Measurements from ENCODE around the gene NIP7.

- TF ChIP-seq CTCF (conservative IDR thresholded peaks at IDR 0.05; ENCODE audit: low read depth in 2 of 2) (no peak), EZH2phosphoT487 (IDR thresholded peaks at IDR 0.05; ENCODE audit: unreplicated experiment) (no peak), JUNB (IDR thresholded peaks at IDR 0.05; ENCODE audit: unreplicated experiment) (no peak), REST (IDR thresholded peaks at IDR 0.05; ENCODE audit: unreplicated experiment) (no peak), ZNF114 (CRISPR knock-in tag; IDR thresholded peaks at IDR 0.05) (no peak), ETS1 (IDR thresholded peaks at IDR 0.05) (no peak), POLR2AphosphoS5 (IDR thresholded peaks at IDR 0.05; ENCODE audit: low read depth) (no peak)
Observed at GRCh38 chr16:69338557-69339288, 849 bp upstream of the NIP7 start.
